IMR-90 (cell line): Measurements from ENCODE around the gene B4GALNT3. TPM values are rescaled to one million over a fixed set of nuclear protein-coding genes. Genes with fewer than 3 reads are reported as not detected.

Source experiments
- ATAC-seq: fragments of 200-7000 bp; cut with Tn5 transposase; 2 replicates; pipeline ENCODE4 v1.9.1; 2020; ENCODE audit warnings: low read depth, mild to moderate bottlenecking, moderate library complexity
- BruUV-seq: library from RNA; stranded (reverse); fragments of 400-500 nt; replicated peaks from 2 replicates; lab custom pipeline; 2021; lab: Mats Ljungman, UMichigan
- CTCF ChIA-PET: fragments of 300-600 bp; formaldehyde crosslinking; extraction: SDS; loops from one replicate; lab custom pipeline; 2021; ENCODE audit warnings: antibody characterized with exemption; lab: Yijun Ruan, JAX
- POLR2A ChIA-PET: fragments of 300-600 bp; sonication (Branson Sonifier 250); formaldehyde crosslinking; loops from one replicate; lab custom pipeline; 2022; ENCODE audit warnings: antibody characterized with exemption; ENCODE audit not compliant: unreplicated experiment; lab: Charles Lee
- DNase-seq: peaks from one replicate; pipeline ENCODE4 v3.0.0; 2013
- H2AFZ ChIP-seq: replicated peaks from 2 replicates; pipeline ENCODE3; 2013; ENCODE audit warnings: low read length, mild to moderate bottlenecking; ENCODE audit not compliant: poor library complexity
- H2AK5ac ChIP-seq: 2 replicates; pipeline ENCODE4 v1.6.1; 2013; ENCODE audit warnings: low read depth, low read length, inconsistent platforms
- H2AK9ac ChIP-seq: replicated peaks from 2 replicates; pipeline ENCODE3; 2013; ENCODE audit warnings: mild to moderate bottlenecking, low read depth, low read length, moderate library complexity; ENCODE audit not compliant: poor library complexity
- H2BK120ac ChIP-seq: 2 replicates; pipeline ENCODE4 v1.6.1; 2013; ENCODE audit warnings: low read depth, low read length, inconsistent platforms
- H2BK15ac ChIP-seq: 3 replicates; pipeline ENCODE4 v1.6.1; 2013; ENCODE audit warnings: low read depth, low read length, inconsistent platforms
- H2BK20ac ChIP-seq: 2 replicates; pipeline ENCODE4 v1.6.1; 2013; ENCODE audit warnings: low read depth, mild to moderate bottlenecking, inconsistent platforms, low read length, moderate library complexity
- H2BK5ac ChIP-seq: 2 replicates; pipeline ENCODE4 v1.6.1; 2013; ENCODE audit warnings: mild to moderate bottlenecking, low read depth, low read length, inconsistent platforms; ENCODE audit not compliant: poor library complexity, severe bottlenecking
- H3K14ac ChIP-seq: replicated peaks from 2 replicates; pipeline ENCODE4 v1.6.1; 2013; ENCODE audit warnings: low read depth, low read length, inconsistent platforms
- H3K18ac ChIP-seq: 2 replicates; pipeline ENCODE4 v1.6.1; 2013; ENCODE audit warnings: low read depth, low read length, control low read depth
- H3K23ac ChIP-seq: 2 replicates; pipeline ENCODE4 v1.6.1; 2013; ENCODE audit warnings: low read depth, low read length, inconsistent platforms
- H3K27ac ChIP-seq: 2 replicates; pipeline ENCODE4 v1.5.1; 2013; ENCODE audit warnings: mild to moderate bottlenecking, control low read depth, low read length; ENCODE audit not compliant: insufficient read depth
- H3K27me3 ChIP-seq: 2 replicates; pipeline ENCODE4 v1.6.1; 2013; ENCODE audit warnings: low read length; ENCODE audit not compliant: control insufficient read depth, insufficient read depth
- H3K36me3 ChIP-seq: 2 replicates; pipeline ENCODE4 v1.6.1; 2013; ENCODE audit warnings: low read length, mixed read lengths; ENCODE audit not compliant: control insufficient read depth, insufficient read depth
- H3K4ac ChIP-seq: 2 replicates; pipeline ENCODE4 v1.6.1; 2013; ENCODE audit warnings: low read depth, low read length, inconsistent platforms
- H3K4me1 ChIP-seq: 2 replicates; pipeline ENCODE4 v1.6.1; 2013; ENCODE audit warnings: low read length, mixed read lengths; ENCODE audit not compliant: control insufficient read depth, insufficient read depth
- H3K4me2 ChIP-seq: 2 replicates; pipeline ENCODE4 v1.6.1; 2013; ENCODE audit warnings: low read depth, mild to moderate bottlenecking, control low read depth, low read length, moderate library complexity
- H3K4me3 ChIP-seq: 2 replicates; pipeline ENCODE4 v1.5.1; 2013; ENCODE audit warnings: low read depth, mild to moderate bottlenecking, control low read depth, low read length, moderate library complexity; ENCODE audit not compliant: insufficient read depth
- H3K56ac ChIP-seq: 2 replicates; pipeline ENCODE4 v1.6.1; 2013; ENCODE audit warnings: low read length, inconsistent platforms; ENCODE audit not compliant: insufficient read depth; ENCODE audit errors: extremely low read depth
- H3K79me1 ChIP-seq, 2 experiments: 2 replicates each; pipeline ENCODE4 v1.6.1; 2013; ENCODE audit warnings: low read length in 2 of 2, inconsistent platforms in 1 of 2, low read depth in 1 of 2
- H3K9ac ChIP-seq: 2 replicates; pipeline ENCODE4 v1.6.1; 2013; ENCODE audit warnings: low read depth, low read length, control low read depth
- H3K9me1 ChIP-seq: 2 replicates; pipeline ENCODE4 v1.6.1; 2013; ENCODE audit warnings: low read length, inconsistent platforms; ENCODE audit not compliant: insufficient read depth
- H3K9me3 ChIP-seq: 2 replicates; pipeline ENCODE4 v1.6.1; 2013; ENCODE audit warnings: low read length; ENCODE audit not compliant: control insufficient read depth, insufficient read depth
- H4K20me1 ChIP-seq: 2 replicates; pipeline ENCODE4 v1.6.1; 2013; ENCODE audit warnings: low read length, inconsistent platforms; ENCODE audit not compliant: insufficient read depth
- H4K5ac ChIP-seq: 2 replicates; pipeline ENCODE4 v1.6.1; 2013; ENCODE audit warnings: mild to moderate bottlenecking, low read depth, low read length, control low read depth
- H4K8ac ChIP-seq, 2 experiments: 2 replicates each; pipeline ENCODE4 v1.6.1; 2013; ENCODE audit warnings: low read depth in 2 of 2, low read length in 2 of 2, control low read depth in 1 of 2, inconsistent platforms in 1 of 2
- H4K91ac ChIP-seq: 2 replicates; pipeline ENCODE4 v1.6.1; 2013; ENCODE audit warnings: low read depth, low read length, inconsistent platforms; ENCODE audit not compliant: insufficient read depth
- CHD1 ChIP-seq: IDR thresholded peaks from 2 replicates; pipeline ENCODE4 v1.6.1; 2012; ENCODE audit warnings: low read depth, low read length, improper control_type of control experiment
- SMC3 ChIP-seq: fragments of 150-350 bp; IDR thresholded peaks from 2 replicates; pipeline ENCODE4 v1.6.1; 2016; ENCODE audit warnings: low read depth, mild to moderate bottlenecking, antibody characterized with exemption, low read length, moderate library complexity
- WGBS, 2 experiments: methylation state at CpG; one replicate each; pipeline versions ENCODE4 v1.1.5 to v1.1.7; 2013; ENCODE audit warnings: missing lambda C conversion rate in 2 of 2; ENCODE audit not compliant: insufficient read length in 1 of 2; ENCODE audit errors: extremely low coverage in 2 of 2; 5-methylcytosine and 5-hydroxymethylcytosine counted together
- dilution Hi-C: fragments of 300-500 bp; cut with HindIII; formaldehyde crosslinking; loops from one replicate; pipeline ENCODE4 v1.14.3; 2018; ENCODE audit warnings: low sequenced_read_pairs; ENCODE audit not compliant: unreplicated experiment
- in situ Hi-C: fragments of 300-500 bp; cut with MboI; formaldehyde crosslinking; loops from 3 replicates; pipeline ENCODE4 v1.14.3; 2019; ENCODE audit warnings: low sequenced_read_pairs, inconsistent platforms, mixed read lengths
- intact Hi-C: fragments of 100-400 bp; cut with micrococcal nuclease; formaldehyde crosslinking; loops from 2 replicates; pipeline ENCODE4 v1.10.0; 2022
- polyA plus RNA-seq, 3 experiments: library from polyadenylated mRNA; depleted of rRNA; stranded (reverse); fragments of >200 nt; gene quantifications; 2 replicates each; pipeline ENCODE4 v1.2.3, GENCODE V29; 2012; ENCODE audit warnings: low replicate concordance in 1 of 3
- total RNA-seq: library from RNA; depleted of rRNA; stranded (reverse); fragments of >200 nt; gene quantifications from 2 replicates; pipeline ENCODE4 v1.2.3, GENCODE V29; 2012

The B4GALNT3 gene
- total and polyA plus RNA-seq, 2 of the 4 experiments (the other 2 are of a cell fraction), result not detected

DNA sequence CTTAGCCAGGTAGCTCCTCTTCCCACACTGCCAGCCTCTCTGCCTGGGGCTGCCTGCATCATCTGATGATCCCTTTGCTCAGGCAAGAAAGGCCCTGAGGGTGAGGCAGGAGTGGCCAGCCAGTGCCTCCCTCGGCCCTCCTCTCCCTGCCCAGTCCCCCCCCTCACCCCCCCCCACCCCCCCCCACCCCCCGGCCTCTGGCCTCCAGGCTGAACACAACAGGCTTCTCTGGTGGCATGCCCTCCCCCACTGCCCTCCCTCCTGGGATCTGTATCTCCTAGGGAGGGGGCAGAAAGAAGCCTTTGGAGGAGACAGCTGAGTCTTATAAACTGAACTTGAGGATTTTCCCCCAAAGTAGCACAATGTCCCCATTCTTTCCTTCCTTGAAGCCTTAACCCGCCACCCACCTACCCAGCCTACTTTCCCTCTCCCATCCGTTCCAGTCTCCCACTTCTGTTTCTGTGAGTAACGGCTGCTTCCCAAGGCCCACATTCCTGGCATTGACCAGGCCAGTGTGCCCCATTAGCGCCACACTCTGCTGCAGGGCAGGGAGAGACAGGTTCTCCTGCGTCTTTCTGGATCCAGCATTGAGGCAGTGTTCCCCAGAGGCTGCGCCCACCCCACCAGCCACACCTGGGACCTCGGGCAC is 82.1 kb downstream of the B4GALNT3 start:
- H3K36me3 ChIP-seq, result no peaks in the 10 kb centered on the region
- no peaks in the 10 kb centered on the region for H3K9me3 ChIP-seq
- no peak overlapping the region for H3K56ac ChIP-seq
- CTCF ChIA-PET, result interaction anchor here (1.1 to 1.6 kb wide), 2 partner anchors 88 to 102 kb away, joined by 3 to 5 read pairs; no protein-coding TSS in a partner anchor
- no peak overlapping the region for H3K4me3 ChIP-seq
- H4K8ac ChIP-seq, result no peak overlapping the region
- intact Hi-C loops (loop anchor here (10.0 kb wide), 1 partner anchor 217 kb away; no protein-coding TSS in a partner anchor), dilution Hi-C loops (no loop called here), in situ Hi-C loops (no loop called here)
- no peak overlapping the region for H3K27ac ChIP-seq
- H2BK5ac ChIP-seq, result no peak overlapping the region
- no peak overlapping the region for H4K5ac ChIP-seq
- H2AK5ac ChIP-seq, result no peak overlapping the region
- H3K23ac ChIP-seq, result no peak overlapping the region
- no peak overlapping the region for H2BK15ac ChIP-seq
- H3K27me3 ChIP-seq, result peaks cover 45% of the 10 kb centered on the region
- no peak overlapping the region for H3K14ac ChIP-seq
- WGBS, 2 experiments, result 39% methylated on average over 2 of the region's 9 CpGs; no CpG with 5 or more reads in 1 of the 2 experiments
- no peaks in the 10 kb centered on the region for H3K4me1 ChIP-seq
- ATAC-seq, result no peak
- no peak overlapping the region for H2AFZ ChIP-seq
- H3K79me1 ChIP-seq, result no peaks in the 10 kb centered on the region
- TF ChIP-seq CHD1 (no peak), SMC3 (no peak)
- no peak overlapping the region for H2BK120ac ChIP-seq
- no peak overlapping the region for H3K4me2 ChIP-seq
- H4K91ac ChIP-seq, result no peak overlapping the region
- BruUV-seq, result no TSS peak
- no peaks in the 10 kb centered on the region for H4K20me1 ChIP-seq
- no peak overlapping the region for H2BK20ac ChIP-seq
- H3K18ac ChIP-seq, result no peak overlapping the region
- no peak overlapping the region for H3K9ac ChIP-seq
- no peak for DNase-seq
- POLR2A ChIA-PET, result no interaction called here
- no peaks in the 10 kb centered on the region for H3K9me1 ChIP-seq
- no peak overlapping the region for H2AK9ac ChIP-seq
- no peak overlapping the region for H3K4ac ChIP-seq
